HG03432 (cell line): ENCODE measurements around the gene DPH2.

Experiments used
- ATAC-seq: cut with Tn5 transposase; IDR thresholded peaks from one replicate; pipeline ENCODE4 v1.9.1; 2021; ENCODE audit warnings: mild to moderate bottlenecking, moderate library complexity; ENCODE audit not compliant: unreplicated experiment

DPH2 gene, protein sequence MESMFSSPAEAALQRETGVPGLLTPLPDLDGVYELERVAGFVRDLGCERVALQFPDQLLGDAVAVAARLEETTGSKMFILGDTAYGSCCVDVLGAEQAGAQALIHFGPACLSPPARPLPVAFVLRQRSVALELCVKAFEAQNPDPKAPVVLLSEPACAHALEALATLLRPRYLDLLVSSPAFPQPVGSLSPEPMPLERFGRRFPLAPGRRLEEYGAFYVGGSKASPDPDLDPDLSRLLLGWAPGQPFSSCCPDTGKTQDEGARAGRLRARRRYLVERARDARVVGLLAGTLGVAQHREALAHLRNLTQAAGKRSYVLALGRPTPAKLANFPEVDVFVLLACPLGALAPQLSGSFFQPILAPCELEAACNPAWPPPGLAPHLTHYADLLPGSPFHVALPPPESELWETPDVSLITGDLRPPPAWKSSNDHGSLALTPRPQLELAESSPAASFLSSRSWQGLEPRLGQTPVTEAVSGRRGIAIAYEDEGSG

GRCh38 chr1:43969746-43970466 is at the start of gene DPH2:
Gene DPH2, plus strand, starts transcription at chr1:43970010. Its CDS starts 166 bp downstream, at chr1:43970176.
- peak; percentile 72 for ATAC-seq

DNA sequence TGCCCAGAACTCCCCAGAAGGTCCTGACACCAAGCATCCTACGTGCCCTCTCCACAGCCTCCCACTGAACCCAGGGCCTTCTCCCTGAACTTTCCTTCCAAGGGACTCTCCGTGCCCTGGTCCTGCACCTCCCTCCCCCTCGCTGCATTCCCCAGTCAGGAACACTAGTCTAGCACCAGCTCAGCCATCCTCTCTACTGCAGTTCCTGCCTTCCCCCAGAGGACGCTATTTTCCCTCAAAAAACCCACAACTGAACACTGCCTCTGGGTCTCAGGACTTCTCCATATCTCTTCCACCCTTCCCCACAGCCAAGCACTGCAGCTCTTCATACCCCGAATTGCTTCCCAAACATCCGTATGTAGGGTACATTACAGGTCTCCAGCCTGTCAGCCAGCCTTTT is 48.8 kb upstream of the DPH2 start:
- ATAC-seq, result no peak

GRCh38 chr1:43924516-43924915 is 45.3 kb upstream of the DPH2 start:
- ATAC-seq, result no peak

DNA sequence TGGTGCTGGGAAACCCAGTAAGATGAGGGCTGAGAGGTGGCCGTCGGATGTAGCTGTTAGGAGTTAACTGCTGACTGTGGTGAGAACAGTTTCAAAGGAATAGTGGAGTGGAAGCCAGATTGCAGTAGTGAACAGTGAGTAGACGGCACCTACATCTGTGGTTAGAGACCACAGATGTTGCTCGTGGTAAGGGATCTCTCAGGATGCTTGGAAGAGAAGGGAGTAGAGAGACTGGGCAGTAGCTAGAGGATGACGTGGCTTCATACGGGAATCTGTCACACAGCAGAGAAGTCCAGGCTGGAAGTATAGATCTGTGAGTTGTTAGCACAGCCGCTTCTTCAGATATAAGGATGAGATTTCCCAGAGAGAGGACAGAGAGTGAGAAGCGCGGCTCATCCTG is 44.0 kb upstream of the DPH2 start:
- no peak for ATAC-seq

GRCh38 chr1:43930168-43930948 is 39.5 kb upstream of the DPH2 start:
- ATAC-seq, result no peak

GRCh38 chr1:43930949-43931275 is 38.9 kb upstream of the DPH2 start:
- no peak for ATAC-seq

DNA sequence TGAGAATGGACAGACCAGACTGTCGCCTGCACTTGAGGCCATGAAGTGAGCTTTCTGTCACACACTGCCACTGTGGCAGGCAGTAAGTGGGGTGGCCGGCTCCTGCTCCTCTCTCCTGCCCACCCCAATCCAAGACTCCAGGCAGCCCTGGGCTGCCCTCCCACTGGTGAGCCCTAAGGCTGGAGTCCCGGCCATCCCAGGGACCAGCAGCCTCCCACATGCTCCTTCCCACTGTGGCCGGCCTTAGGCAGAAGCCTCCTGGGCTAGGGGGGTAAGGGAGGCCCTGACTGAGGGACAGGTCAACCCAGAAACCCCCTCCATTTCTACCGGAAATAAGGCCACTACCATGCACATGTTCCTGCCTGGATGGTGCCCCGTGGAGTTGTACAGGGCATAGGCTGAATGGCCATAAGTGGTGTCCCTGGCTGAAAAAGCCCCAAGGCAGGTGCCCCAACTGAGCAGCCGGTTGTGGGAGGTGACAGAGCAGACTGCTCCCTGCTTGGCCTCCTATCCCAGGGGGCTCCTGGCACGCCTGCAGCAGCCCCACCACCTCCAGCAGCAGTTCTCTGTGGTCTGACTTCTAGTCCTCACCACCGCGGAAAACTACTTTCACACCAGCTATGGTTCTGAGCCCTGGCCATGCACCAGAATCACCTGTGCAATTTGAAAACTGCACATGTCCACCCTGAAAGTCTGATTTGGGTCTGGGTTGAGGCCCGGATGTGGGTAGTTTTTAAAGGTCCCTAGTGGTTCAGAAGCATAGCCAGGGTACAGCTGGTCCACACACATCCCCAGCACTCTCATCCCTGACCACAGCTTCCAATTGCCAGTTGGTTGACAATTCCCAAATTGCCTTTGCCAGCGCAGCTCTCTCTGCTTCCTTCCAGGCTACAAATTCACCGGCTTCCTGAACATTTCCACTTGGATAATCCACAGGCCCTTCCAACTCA is 37.8 kb upstream of the DPH2 start:
- no peak for ATAC-seq

- no peak for ATAC-seq
These were observed 36.9 kb upstream of the DPH2 start for GRCh38 chr1:43932786-43933385.

GRCh38 chr1:43933386-43934100 is 36.3 kb upstream of the DPH2 start, which contains the start of gene ARTN:
Gene ARTN, plus strand, starts transcription at chr1:43933801. Its CDS starts 1,856 bp downstream, at chr1:43935657.
- no peak for ATAC-seq

DNA sequence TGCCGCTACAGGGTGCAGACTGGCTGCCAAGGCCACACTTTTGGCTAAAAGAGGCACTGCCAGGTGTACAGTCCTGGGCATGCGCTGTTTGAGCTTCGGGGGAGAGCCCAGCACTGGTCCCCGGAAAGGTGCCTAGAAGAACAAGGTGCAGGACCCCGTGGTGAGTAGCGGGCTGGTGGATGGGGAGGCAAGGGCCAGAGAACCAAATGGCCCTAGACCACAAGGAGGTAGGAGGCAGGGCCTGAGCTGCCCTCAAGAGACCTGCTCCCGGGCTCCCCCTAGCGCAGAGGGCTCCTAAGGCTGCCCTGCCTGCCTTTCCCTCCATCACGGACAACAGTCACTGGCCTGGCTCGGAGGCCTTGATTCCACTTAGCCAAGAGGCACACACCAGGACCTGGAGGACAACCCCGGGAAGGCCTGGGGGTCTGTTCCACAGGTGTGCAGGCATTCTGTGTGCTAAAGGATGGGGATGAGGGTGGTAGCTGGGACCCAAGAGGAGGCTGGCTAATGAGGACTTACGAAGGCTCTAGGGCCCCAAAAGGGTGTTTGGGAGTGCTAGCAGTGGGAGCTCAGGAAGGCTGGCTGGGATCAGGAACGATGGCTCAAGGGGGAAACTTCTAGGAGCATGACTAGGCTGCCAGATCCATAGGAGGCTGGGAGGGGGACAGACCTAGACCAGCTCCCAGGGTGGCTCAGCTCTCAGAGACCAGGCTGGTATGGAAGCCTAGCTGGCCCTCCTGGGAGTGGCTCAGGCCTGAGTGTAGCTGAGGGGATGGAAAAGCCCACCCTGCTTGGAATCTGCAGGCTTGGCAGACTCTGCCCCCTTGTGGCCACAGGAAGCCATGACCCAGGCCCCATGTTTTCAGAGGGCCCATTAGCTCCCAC is 35.5 kb upstream of the DPH2 start:
- peak; percentile 42 for ATAC-seq

GRCh38 chr1:43934986-43935324 is 34.9 kb upstream of the DPH2 start:
- no peak for ATAC-seq

DNA sequence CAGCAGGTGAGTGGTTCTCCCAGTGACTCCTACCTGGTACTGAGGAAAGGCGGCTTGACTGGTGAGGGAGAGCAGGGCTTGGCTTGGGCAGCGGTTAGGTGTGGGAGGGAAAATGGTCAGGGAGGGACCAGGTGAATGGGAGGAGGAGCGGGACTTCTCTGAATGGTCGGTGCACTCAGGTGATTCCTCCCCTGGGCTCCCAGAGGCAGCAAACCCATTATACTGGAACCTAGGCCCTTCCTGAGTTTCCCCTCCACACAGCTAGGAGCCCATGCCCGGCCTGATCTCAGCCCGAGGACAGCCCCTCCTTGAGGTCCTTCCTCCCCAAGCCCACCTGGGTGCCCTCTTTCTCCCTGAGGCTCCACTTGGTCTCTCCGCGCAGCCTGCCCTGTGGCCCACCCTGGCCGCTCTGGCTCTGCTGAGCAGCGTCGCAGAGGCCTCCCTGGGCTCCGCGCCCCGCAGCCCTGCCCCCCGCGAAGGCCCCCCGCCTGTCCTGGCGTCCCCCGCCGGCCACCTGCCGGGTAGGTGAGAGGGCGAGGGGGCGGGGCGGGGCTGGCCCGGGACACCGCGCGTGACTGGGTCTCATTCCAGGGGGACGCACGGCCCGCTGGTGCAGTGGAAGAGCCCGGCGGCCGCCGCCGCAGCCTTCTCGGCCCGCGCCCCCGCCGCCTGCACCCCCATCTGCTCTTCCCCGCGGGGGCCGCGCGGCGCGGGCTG is 33.9 kb upstream of the DPH2 start:
- no peak for ATAC-seq

DNA sequence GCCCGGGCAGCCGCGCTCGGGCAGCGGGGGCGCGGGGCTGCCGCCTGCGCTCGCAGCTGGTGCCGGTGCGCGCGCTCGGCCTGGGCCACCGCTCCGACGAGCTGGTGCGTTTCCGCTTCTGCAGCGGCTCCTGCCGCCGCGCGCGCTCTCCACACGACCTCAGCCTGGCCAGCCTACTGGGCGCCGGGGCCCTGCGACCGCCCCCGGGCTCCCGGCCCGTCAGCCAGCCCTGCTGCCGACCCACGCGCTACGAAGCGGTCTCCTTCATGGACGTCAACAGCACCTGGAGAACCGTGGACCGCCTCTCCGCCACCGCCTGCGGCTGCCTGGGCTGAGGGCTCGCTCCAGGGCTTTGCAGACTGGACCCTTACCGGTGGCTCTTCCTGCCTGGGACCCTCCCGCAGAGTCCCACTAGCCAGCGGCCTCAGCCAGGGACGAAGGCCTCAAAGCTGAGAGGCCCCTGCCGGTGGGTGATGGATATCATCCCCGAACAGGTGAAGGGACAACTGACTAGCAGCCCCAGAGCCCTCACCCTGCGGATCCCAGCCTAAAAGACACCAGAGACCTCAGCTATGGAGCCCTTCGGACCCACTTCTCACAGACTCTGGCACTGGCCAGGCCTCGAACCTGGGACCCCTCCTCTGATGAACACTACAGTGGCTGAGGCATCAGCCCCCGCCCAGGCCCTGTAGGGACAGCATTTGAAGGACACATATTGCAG is 33.2 kb upstream of the DPH2 start:
- no peak for ATAC-seq

DNA sequence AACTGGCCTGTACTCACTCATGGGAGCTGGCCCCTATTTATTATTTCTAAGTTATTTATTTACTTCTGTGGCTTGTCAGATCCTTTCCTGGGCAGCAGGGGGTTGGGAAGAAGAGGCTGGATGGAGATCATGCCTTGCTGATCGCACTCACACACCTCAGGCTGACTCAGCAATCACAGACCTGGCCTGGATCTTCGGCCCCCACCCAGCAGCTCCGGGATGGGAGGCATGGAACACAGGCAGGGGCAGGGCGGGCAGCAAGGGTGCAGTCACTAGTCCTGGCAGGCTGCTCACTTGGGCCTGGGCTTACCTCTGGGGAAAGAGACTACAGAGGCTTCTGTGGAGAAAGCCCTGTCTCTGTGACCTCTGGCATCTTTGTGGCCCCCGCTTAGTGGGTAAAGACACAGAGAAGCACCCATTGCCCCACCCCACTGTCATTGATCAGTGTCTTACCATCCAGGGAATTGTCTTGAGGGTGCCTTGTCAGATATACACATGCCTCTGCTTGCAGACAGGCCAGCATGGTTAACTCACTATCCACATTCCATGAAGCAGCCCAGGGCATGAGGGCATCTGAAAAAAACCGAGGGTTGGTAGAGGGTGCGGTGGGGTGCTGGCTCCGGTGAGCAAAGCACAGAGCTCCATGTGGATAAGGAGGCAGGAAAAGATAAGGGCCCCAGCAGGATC is 32.5 kb upstream of the DPH2 start:
- no peak for ATAC-seq

GRCh38 chr1:43938383-43938782 is 31.4 kb upstream of the DPH2 start:
- ATAC-seq, result no peak

- ATAC-seq, result no peak
These were observed 30.8 kb upstream of the DPH2 start for GRCh38 chr1:43938892-43939587.
